GM21576 (cell line): Measurements from ENCODE around the gene S100A5.

Experiments used
- ATAC-seq: cut with Tn5 transposase; IDR thresholded peaks from one replicate; pipeline ENCODE4 v1.9.1; 2021; ENCODE audit warnings: mild to moderate bottlenecking, moderate library complexity; ENCODE audit not compliant: unreplicated experiment

The S100A5 gene

GRCh38 chr1:153513023-153513422, 27.7 kb downstream of the S100A5 start:
- ATAC-seq = no peak

- ATAC-seq = no peak
Observed at GRCh38 chr1:153510984-153511410, 29.7 kb downstream of the S100A5 start.

- no peak for ATAC-seq
Observed at GRCh38 chr1:153509729-153510354, 30.9 kb downstream of the S100A5 start.

GRCh38 chr1:153509036-153509435, 31.7 kb downstream of the S100A5 start:
- no peak for ATAC-seq

GRCh38 chr1:153507926-153508583, 32.7 kb downstream of the S100A5 start:
- ATAC-seq = no peak

- ATAC-seq = no peak
Observed at GRCh38 chr1:153506831-153507413, 33.8 kb downstream of the S100A5 start.

GRCh38 chr1:153506386-153506785, 34.3 kb downstream of the S100A5 start:
- ATAC-seq = no peak

- ATAC-seq = no peak
Observed at GRCh38 chr1:153505576-153505975, 35.2 kb downstream of the S100A5 start.

- no peak for ATAC-seq
Observed at GRCh38 chr1:153503766-153504165, 37.0 kb downstream of the S100A5 start.

GRCh38 chr1:153498746-153499145, 42.0 kb downstream of the S100A5 start:
- no peak for ATAC-seq

- no peak for ATAC-seq
Observed at GRCh38 chr1:153495536-153495935, 45.2 kb downstream of the S100A5 start.

GRCh38 chr1:153494976-153495535, 45.7 kb downstream of the S100A5 start:
- ATAC-seq = no peak

- no peak for ATAC-seq
Observed at GRCh38 chr1:153493343-153493960, 47.3 kb downstream of the S100A5 start.

- no peak for ATAC-seq
Observed at GRCh38 chr1:153490272-153491051, 50.3 kb downstream of the S100A5 start.

- no peak for ATAC-seq
Observed at GRCh38 chr1:153488731-153489130, 52.0 kb downstream of the S100A5 start.

GRCh38 chr1:153487707-153488106, 53.0 kb downstream of the S100A5 start:
- ATAC-seq = no peak
